HG02798 (cell line): ENCODE data around the gene H1-8.

ENCODE experiments used
- ATAC-seq: cut with Tn5 transposase; IDR thresholded peaks from one replicate; pipeline ENCODE4 v1.9.1; 2021; ENCODE audit warnings: mild to moderate bottlenecking; ENCODE audit not compliant: unreplicated experiment, poor library complexity

The H1-8 gene

DNA sequence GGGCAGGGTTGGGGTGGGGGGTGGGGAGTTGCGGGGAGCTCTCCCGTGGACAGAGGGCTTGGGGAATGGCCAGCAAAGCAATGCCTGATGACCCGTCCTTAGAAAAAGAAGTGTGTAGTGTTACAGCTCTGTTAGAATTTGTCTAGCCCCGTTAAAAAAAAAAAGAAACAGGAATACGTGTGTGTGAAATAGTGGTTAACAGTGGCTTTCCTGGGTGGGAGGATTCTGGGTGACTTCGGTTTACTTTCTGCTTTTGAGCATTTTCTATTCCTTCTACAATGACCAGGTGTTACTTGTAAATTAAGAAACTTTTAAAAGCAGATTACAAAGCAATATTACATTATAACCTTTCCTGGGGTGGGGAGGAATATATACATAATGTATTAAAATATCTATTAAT lies 25.0 kb downstream of the H1-8 start:
- no peak for ATAC-seq

DNA sequence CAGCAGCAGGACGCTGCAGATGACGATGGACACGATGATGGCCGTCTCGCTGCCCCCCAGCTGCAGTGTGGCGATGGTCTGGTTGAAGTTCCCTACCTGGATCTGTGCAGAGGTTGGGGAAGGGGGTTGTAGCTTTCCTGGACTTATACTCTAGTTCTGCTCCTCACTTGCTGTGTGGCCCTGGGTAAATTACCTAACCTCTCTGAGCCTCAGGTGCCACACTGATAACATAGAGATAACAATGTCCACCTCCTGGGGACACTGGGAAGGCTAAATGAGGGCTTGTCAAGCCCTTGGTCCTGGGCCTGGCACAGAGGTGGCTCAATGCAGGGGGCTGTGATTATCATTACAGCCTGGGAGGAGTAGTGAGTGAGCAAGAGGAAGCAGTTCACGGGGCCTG lies 26.9 kb downstream of the H1-8 start:
- ATAC-seq = no peak

GRCh38 chr3:129571605-129572547 lies 28.9 kb downstream of the H1-8 start:
- no peak for ATAC-seq

GRCh38 chr3:129572603-129573002 lies 29.6 kb downstream of the H1-8 start:
- ATAC-seq = no peak

DNA sequence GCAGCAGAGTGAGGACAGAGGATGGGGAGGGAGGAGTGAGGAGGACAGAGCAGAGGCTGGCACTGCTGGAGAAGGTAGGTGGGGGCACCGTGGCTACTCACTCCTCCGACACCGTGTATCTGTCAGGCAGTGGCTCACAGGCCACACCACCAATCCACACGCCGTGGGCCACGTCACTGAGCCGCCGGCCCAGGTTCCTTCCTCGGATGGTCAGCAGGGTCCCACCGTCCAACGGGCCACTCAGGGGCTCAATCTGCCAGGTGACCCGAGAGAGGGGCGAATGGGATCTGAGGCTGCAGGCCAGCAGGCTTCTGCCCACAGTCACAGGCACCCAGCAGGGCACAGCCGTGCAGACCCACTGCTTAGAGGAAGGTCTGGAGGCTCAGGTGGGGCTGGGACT lies 30.5 kb downstream of the H1-8 start:
- no peak for ATAC-seq

DNA sequence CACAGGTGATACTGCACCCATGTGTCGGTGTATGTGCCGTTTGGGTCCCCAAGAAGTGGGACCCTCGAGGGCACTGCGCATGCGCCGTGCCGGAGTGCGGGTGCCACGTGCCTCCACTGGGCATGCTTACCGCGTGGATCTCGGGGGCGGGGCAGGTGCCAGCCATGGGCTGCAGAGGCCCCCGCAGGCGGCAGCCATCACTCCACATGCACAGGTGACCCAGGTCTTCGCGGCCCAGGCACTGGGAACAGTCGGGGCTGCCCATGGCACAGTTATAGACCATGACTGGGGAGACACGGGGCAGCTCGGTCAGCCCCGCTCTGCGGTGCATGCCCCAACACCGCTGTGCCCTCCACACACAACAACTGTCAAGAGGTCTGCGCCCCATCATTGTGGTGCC lies 31.2 kb downstream of the H1-8 start:
- ATAC-seq = no peak

DNA sequence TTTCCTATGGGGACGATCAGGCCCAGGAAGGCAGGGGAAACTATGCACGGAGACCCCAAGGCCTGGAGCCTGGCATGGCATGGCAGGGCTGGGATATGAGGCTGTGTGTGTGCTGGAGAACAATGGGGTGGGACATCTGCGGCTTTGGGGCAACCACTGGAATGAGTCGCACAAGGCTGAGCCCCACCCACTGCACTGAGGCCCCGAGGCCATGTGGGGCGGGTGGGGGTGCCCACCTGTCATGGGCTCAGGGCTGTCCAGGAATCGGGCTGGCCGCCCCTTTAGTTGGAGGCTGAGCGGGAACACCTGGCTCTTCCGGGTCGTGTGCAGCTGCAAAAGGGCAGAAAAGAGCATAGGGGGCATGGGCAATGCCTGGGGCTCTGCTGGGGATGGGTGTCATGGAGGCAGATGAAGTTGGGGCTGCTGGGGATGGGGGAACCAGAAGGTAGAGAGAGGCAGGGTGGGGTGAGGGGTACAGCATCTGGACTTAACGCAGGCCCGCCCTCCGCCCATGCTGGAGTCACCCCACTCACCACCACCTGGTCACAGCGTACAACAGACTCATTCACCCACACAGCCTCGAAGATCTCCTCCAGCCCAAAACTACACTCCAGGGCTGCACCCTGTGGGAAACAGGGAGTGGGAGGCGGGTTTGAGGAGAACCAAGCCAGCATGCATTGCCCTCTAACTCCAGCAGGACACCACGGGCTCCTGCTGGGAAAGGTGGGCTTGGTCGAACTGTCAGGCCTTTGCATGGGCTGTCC lies 32.4 kb downstream of the H1-8 start:
- no peak for ATAC-seq

GRCh38 chr3:129575997-129576384 lies 33.0 kb downstream of the H1-8 start:
- ATAC-seq = no peak

- no peak for ATAC-seq
Measured at GRCh38 chr3:129576514-129577352, 33.8 kb downstream of the H1-8 start.

DNA sequence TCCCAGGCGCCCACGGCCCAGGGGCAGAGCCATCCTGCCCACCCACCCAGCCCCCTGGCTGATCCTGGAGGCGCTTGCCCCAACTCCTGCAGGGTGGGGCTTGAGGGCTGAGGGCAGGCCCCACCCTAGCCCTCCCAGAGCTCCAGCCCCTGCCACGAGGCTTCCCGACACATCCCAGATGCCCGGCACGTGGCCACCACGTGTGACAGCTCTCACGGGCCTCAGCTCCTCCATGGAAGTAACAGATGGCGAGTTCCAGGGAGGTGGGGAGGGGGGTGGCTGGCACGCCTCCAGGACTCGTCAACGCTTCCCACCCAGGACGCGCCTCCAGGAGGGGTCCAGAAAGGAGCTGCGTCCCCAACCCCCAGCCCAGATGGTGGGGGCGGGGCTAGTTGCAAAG lies 34.4 kb downstream of the H1-8 start:
- no peak for ATAC-seq

- peak; percentile 51 for ATAC-seq
Measured at GRCh38 chr3:129577925-129578786, 35.2 kb downstream of the H1-8 start.

DNA sequence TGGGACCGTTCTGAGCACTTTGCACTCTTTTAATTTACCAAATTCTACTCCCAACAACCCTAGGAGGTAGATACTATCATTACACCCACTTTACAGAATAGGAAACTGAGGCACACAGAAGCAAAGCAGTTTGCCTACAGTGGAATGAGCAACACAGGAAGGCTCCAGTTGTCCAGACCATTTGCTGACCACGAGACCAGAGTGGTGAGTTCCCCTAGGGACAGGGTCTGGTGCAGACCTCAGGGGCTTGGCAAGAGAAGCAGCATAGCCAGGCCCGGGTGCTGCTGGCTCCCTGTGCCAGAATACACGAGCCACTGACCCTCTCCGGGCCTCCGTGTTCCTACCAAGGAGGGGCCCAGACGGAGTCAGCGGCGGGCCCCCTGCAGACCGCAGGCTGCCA lies 37.0 kb downstream of the H1-8 start:
- ATAC-seq = no peak

GRCh38 chr3:129581623-129582022 lies 38.6 kb downstream of the H1-8 start:
- ATAC-seq = no peak

GRCh38 chr3:129582799-129583198 lies 39.8 kb downstream of the H1-8 start:
- ATAC-seq = no peak

DNA sequence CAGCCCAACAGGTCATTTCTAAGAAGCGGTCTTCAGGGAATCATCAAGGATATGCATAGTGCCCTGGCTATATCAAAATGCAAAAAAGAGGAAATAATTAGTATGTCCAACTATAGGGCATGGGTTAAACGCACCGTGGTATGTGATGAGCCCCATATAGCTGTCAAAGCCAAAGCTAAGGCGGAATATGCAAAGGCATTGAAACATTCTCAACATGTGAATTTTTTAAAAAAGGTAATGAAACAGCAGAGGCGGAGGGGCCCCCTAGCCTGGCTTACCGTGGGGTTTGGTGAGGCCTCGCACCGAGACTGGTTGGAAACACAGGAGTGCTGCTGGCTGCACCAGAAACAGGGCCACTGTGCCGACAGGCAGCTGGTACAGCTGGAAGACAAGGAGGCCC lies 40.3 kb downstream of the H1-8 start:
- peak; percentile 44 for ATAC-seq

DNA sequence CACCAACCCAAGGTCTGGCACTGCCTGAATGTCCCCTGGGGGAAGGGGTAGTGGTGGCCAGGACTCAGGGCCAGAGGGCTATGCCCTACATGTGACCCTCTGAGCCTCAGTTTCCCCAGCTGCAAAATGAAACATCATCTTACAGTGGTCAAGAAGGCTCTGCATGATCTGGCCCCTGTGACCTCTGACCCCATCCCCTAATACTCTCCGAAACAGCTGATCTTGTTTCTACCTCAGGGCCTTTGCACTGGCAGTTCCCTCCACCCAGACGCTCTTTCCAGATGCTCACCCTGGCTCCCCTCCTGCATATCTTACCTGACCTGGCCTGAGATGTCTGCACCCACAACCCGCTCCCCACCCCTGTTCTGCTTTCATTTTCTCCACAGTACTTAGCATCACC lies 41.7 kb downstream of the H1-8 start:
- ATAC-seq = no peak

- ATAC-seq = no peak
Measured at GRCh38 chr3:129585949-129586657, 43.1 kb downstream of the H1-8 start.

DNA sequence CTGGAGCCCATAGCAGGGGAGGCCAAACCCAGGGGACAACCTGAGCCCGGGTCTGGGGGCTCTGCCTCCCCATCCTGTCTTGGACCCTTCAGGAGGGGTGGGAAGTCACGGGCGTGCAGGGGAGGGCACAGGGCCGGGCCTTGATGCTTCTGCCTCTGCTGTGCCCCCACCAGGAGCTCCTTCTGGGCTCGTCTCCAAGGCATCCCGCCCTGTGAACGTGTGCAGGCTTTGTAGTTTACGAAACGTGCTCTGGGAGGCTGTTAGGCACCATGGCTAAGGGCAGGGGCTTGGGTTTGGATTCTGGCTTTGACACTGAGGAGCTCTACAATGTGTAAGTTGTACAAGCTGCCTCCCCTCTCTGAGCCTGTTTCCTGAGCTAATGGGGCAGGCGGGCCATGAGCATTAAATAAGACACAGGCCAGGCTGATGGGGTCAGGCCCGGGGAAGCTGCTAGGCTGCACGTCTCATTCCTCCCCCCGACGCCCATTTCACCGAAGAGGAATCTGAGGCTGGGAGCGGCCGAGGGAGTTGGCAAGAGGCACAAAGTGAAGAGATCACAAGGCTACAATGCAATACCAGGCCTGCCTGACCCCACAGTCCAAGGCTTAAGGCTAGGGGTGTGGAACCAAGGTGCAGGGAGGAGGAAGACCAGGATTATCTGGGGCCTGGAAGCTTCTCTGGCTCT lies 43.9 kb downstream of the H1-8 start:
- ATAC-seq = no peak
